MM.1S (cell line): ENCODE results near the gene PKD1L1.

Experiments
- CTCF ChIP-seq: fragments of 300-600 bp; sonication (generic); IDR thresholded peaks from 2 replicates; pipeline ENCODE4 v1.5.1; 2016; ENCODE audit warnings: antibody characterized with exemption, low read length, mixed read lengths
- EZH2 ChIP-seq: fragments of 300-600 bp; sonication (generic); optimal IDR thresholded peaks from 2 replicates; pipeline ENCODE3; 2017; ENCODE audit warnings: low read depth, mild to moderate bottlenecking, antibody characterized with exemption, low read length, mixed read lengths

- TF ChIP-seq CTCF, result peak; percentile 97
- TF ChIP-seq EZH2, result no peak
Measured at GRCh38 chr7:47818796-47819606, 129.3 kb downstream of the PKD1L1 start.
